Amniotic epithelial cell (primary cell): ENCODE results near the gene DNAJC11.
"Not testable (repeated sequence)": the region's sequence is repeated elsewhere in the genome, so short reads cannot be mapped to it uniquely, and the experiment has no call there.

Experiments
- DNase-seq: peaks from one replicate; pipeline ENCODE4 v3.0.0-alpha.2; 2010; ENCODE audit warnings: low read depth

DNAJC11 gene, protein sequence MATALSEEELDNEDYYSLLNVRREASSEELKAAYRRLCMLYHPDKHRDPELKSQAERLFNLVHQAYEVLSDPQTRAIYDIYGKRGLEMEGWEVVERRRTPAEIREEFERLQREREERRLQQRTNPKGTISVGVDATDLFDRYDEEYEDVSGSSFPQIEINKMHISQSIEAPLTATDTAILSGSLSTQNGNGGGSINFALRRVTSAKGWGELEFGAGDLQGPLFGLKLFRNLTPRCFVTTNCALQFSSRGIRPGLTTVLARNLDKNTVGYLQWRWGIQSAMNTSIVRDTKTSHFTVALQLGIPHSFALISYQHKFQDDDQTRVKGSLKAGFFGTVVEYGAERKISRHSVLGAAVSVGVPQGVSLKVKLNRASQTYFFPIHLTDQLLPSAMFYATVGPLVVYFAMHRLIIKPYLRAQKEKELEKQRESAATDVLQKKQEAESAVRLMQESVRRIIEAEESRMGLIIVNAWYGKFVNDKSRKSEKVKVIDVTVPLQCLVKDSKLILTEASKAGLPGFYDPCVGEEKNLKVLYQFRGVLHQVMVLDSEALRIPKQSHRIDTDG

DNA sequence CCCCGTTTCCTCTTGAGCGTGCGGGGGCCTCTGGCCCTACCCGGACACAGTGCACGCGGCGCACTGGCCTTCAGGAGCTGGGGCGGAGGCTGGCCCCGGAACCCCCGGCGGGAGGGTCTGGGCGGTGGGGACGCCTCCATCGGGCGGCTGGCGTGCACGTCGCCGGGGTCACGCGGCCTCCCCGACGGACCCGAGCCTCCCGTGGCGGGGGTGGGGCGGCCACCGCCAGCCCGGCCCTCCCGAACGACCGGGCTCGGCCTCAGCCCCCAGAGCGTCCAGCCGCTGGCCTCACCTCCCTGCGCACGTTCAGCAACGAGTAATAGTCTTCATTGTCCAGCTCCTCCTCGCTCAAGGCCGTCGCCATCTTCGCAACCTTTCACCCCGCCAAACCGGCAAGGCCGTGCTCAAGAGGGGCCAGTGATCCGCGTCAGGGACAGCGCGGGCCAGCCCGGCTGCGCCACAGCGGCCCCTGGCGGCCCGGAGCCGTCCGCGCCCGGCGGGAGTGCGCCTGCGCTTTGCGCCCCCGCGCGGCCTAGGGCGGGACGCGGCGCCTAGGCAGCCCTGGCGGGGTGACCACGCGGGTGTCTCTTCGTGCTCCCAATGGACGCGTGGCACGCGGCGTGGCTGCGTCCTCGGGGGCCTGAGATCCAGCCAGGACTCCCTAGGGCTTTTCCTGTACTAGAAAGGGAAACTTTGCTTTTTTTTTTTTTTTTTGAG is at the start of gene DNAJC11:
TSS of gene DNAJC11 (minus strand) at position 380 of the 717 bp plus-strand sequence. CDS start at position 364, 16 bp downstream.
- DNase-seq = peak; percentile 84

DNA sequence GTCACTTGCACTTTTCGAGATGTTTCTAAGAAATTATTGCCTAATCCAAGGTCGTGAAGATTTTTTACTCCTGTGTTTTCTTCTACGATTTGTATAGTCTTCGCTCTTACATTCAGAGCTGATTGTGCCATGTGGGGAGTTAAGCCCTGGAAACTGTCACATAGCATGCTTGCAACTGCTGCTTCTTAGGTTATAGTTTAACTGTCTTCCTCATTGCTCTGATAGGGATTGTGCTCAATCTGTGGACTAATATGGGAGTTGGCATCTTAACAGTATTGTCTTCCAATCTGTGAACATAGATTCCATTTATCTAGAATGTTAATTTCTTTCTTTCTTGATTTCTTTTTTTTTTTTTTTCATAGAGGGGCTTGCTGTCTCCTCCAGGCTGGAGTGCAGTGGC is 48.9 kb upstream of the DNAJC11 start:
- no peak for DNase-seq

DNA sequence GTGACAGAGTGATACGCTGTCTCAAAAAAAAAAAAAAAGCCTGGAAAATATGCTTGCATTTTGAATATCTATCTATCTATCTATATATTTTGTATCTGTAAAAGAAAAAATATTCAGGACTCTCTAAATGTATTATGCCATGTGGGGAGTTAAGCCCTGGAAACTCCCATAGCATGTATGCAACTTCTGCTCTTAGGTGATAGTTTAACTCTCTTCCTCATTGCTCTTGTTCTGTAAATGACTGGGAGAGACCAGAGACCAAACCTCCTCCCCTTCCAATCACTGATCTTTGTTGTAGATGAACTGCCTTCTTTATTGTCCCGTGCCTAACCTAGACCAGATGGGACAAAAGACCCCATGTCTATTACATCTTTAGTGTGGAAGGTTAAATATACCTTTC is 46.1 kb upstream of the DNAJC11 start:
- DNase-seq = no peak

DNA sequence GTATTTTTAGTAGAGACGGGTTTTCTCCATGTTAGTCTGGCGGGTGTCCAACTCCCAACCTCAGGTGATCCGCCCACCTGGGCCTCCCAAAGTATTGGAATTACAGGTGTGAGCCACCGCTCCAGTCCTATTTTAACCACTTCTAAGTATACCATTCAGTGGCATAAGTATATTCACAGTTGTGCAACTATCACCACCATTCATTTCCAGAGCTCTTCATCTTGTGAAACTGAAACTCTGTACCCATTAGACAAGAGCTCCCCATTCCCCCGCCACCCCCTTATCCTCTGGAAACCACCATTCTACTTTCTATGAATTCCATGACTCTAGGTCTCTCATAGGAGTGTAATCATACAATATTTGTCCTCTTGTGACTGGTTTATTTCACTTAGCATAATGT is 43.5 kb upstream of the DNAJC11 start:
- no peak for DNase-seq

DNA sequence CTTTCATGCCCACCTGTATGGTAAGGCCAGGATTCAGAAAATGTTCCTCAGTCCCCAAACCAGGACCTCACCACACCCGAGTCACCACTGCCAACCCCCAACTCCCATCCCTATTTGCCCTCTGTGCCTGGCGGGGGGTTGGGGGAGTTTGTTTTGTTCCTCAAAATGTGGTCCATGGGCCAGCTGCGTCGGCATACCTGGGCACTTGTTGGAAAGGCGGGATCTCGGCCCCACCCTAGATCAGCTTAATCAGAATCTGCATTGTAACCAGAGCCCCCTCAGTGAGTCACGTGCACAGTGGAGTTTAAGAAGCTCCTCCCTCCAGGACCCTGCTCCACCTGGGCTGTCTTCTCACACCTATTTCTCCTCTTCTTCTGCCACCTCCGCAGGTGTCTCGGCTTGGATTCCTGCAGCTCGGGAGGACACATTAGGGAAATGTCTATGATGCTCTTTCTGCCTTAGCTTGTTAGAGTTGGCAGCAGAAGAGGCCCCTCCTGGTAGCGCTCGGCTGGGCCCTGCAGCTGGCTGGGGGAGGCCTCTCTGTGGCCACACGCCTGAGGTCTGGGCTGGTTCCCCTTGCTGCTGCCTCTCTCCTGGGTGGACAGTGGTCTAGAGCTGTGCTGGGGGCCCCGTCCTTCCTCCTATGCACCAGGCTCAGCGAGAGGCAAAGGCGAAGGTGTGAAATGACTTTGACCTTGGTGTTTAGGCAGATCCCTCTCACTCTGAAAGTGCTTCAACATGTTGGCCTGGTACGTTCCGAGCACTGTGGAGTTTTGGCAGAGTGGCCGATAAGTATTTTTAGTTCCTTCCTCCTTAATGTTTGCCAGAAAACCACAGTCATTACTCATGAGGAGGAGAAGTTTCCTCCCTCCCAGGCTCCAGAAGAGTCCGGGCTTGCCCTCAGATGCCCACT is 41.8 kb upstream of the DNAJC11 start:
- peak; percentile 83 for DNase-seq

DNA sequence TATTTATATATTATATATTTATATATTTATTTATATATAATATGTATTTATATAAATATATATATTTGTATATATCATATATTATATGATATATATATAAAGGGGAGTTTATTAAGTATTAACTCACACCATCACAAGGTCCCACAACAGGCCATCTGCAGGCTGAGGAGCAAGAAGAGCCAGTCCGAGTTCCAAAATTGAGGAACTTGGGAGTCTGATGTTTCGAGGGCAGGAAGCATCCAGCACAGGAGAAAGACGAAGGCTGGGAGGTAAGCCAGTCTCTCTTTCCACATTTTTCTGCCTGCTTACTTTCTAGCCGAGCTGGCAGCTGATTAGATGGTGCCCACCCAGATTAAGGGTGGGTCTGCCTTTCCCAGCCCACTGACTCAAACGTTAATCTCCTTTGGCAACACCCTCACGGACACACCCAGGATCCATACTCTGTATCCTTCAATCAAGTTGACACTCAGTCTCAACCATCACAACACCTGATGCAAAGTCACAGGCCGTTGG is 41.1 kb upstream of the DNAJC11 start:
- not testable (repeated sequence) for DNase-seq

DNA sequence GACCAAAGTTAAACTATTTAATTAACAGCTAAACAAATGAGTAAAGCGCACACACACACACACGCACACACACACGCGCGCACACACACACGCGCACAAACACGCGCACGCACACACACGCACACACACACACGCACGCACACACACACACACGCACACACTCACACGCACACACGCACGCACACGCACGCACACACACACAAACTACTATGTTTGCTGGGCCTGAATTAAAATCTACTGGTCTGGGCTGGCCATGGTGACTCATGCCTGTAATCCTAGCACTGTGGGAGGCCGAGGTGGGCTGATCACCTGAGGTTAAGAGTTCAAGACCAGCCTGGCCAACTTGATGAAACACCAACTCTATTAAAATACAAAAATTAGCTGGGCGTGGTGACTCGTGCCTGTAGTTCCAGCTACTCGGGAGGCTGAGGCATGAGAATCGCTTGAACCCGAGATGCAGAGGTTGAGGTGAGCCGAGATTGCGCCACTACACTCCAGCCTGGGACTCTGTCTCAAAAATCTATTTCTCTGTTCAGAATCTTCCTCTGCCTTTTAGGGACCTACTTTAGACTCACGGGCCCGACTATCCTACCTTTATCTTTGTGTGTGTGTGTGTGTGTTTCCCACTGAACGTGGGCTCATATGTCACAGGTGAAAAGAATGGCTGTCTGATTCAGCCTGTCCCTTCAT is 37.5 kb upstream of the DNAJC11 start:
- DNase-seq = no peak

DNA sequence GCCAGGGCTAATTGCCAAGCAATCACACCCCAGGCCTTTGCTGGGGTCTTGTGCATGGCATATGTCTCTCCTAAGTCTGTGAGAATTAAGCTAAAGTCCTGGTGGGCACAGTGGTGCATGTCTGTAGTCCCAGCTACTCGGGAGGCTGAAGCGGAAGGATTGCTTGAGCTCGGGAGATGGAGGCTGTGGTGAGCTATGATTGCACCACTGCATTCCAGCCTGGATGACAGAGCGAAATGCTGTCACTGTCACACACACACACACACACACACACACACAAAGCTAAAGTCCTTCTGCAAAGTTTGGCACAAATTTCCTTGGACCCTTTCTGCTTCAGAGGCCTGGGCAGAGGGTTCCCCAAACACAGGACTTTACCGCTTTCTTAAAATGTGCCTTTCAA is 31.3 kb upstream of the DNAJC11 start:
- no peak for DNase-seq

DNA sequence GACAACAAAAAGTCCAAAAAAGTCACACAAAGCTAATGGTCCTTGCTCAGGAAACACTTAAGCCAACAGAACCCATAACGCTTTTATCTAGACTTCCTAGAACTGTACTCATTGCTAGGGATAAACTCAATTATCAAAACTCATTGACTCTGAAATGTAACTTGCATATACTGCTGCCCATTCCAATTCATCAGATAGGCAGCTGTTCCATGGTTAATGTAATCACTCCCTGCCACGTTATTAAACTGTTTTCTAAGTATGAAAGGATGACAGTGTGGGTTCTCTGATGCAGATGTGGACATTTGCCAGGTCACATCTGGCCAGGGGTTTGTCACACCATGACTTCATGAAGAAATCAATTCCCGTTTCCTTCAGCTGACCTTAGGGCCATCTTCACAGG is 30.3 kb upstream of the DNAJC11 start:
- no peak for DNase-seq

DNA sequence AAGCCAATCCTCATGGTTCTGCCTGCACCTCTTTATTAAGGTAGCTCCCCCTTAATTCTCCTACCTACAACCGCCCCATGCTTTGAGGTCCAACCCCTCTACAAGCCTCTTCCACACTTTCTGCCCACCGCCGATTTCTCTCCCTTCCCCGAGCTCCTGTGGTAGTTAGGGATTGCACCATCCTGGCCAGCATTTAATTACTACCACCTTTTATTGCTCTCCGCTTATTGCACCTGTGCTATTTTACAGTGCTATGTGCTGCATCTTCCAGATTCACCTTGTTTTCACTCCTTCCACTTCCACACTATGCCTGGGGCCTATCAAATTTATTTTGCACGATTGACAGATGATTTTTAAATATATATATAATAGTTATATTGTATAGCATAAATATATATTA is 29.3 kb upstream of the DNAJC11 start:
- DNase-seq = no peak

DNA sequence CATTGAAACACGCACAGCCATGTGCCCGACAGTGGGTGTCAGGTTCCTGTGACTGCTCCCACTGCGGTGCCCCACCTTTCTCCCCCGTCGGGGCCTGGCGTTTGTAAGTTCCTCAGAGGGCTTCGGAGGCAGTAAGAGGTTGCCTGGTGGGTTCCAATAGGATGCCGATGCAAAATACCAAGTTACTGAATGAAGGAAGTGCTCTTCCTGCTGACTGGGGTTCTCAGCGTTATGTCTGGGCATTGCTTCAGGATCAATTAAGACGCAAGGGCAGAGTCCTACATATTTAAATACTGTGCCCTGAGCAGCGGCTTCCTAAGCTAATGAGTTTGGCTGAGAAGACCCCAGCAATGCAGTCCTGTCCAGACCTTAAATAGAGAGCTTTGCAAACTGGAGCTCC is 28.9 kb upstream of the DNAJC11 start:
- no peak for DNase-seq

DNA sequence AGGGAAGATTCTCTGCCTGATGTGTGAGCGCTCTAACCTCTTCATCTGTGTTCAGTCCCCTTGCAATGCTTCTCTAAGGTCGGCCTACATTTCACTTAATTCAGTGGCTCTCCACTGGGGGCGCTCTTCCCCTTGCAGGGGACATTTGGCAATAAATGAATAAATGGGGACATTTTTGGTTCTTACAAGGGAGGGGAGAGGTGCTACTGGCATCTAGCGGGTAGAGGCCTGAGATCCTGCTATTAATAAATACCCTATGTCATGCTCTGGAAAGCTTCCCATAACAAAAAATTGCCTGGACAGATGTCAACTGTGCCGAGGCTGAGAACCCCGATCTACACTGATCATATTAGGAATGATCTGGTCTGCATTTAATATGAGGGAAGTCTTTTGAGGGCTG is 25.9 kb upstream of the DNAJC11 start:
- peak; percentile 55 for DNase-seq

DNA sequence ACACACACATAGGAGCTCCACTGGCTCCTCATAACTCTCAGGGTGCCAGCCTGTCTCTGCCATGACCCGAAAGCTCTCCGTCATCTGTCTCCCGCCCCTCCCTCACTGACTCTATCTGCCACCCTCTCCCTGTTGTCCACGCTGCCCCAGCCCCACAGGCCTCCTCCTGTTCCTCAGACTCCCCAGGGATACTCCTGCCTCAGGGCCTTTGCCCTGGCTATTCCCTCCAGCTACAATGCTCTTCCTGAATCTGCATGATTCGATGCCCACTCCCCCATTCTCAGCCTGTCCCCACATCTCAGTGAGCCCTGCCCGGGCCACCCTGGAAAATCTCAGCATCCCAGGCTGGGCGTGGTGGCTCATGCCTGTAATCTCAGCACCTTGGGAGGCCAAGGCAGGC is 24.6 kb upstream of the DNAJC11 start:
- DNase-seq = no peak

DNA sequence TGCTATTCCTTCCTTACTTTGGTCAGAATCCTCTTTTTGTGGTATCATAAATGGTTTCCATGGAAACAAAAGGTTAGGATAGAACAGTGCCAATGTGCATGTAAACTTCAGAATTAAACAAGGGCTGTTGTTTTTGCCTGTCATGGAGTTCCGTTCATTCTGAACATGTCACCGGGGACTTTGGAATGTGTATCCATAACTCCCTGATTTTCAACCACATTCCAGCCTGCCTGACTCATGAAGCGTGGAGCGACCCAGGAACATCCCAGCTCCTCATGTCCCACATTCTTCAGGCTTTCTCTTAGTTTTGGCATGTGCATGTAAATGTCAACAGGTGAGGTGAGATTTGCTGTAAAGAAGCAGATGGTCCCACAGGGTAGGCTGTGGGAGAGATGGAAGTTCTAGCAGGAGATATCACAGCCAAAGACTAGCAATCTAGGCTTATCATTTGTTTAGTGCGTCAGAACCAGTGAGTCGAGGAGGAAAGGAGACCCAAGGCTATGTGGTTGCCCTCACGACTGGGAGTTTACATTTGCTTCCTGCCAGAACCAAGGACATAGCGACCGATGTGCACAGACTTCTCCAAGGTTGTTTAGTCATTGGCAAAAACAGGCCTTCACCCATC is 23.0 kb upstream of the DNAJC11 start:
- peak; percentile 89 for DNase-seq

DNA sequence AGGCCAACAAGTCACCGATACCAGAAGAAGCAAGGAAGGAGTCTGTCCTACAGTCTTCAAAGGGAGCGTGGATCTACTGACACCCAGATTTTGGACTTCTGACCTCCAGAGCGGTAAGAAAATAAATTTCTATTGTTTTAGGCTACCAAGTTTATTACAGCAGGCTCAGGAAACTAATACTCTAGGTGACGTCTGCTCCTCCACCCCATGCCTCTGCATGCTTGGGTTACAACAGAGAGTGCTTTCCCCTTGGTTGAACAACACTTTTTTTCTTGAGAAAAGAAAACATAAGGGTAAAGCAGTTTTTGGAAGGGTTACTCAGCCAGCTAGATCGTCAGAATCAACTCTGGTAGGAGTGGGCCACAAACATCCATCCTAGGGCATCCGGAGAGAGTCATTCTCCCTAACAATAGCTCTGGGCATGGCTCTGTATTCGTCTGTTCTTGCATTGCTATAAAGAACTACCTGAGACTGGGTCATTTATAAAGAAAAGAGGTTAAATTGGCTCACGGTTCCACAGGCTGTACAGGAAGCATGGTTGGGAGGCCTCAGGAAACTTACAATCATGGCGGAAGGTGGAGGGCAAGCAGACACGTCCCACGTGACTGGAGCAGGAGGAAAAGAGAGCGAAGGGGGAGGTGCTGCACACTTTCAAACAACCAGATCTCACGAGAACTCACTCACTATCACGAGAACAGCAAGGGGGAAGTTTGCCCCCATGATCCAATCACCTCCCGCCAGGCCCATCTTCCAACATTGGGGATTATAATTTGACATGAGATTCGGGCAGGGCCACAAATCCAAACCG is 22.2 kb upstream of the DNAJC11 start:
- no peak for DNase-seq

DNA sequence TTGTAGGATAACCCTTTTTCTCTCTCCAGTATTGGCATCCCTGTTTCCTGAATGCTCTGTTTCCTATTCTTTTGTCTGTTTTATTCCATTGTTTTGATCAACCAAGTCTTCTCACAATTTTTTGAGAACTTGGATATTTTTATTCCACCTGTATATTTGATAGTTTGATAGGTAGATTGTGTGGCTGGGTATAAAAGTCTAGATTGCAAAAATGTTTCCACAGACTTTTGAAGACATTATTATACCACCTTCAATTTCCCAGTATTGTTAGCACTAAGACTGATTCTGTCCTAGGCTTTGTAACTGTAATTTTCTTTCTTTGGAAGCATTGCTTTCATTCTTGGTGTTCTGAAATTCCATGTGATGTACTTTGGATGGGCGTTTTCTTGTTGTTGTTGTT is 9.6 kb upstream of the DNAJC11 start:
- DNase-seq = no peak

DNA sequence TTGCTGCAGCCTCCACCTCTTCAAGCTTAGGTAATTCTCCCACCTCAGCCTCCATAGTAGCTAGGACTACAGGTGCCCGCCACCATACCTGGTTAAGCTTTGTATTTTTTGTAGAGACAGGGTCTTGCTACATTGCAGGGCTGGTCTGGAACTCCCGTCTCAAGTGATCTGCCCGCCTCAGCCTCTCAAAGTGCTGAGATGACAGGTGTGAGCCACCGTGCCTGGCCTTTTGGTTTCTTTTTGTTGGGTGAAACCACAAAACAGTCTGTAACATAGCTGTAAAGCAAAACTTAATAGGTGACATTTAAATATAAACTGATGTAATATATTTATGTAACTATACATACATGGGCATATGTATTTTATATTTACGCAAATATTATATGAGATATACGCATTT is 3.1 kb upstream of the DNAJC11 start:
- no peak for DNase-seq

DNA sequence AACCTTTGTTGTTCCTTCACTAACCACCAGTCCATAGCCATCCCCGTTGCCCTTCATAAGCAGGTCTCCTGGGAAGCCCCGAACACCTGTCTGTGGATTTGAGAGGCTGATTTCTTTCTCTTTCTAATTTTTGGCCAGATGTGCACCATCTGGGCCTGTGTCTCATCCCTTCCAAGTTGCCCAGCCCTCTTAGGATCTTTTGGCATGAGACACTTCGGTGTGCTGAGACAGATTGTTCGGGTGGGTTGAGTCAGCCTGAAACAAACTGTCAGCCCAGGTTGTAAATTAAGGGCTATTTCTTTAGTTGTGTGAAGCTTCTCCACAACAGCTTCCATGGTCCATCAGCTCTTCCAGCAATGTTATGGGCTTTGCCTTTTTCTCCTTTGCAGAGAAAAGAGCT is 1.4 kb upstream of the DNAJC11 start:
- DNase-seq = no peak

DNA sequence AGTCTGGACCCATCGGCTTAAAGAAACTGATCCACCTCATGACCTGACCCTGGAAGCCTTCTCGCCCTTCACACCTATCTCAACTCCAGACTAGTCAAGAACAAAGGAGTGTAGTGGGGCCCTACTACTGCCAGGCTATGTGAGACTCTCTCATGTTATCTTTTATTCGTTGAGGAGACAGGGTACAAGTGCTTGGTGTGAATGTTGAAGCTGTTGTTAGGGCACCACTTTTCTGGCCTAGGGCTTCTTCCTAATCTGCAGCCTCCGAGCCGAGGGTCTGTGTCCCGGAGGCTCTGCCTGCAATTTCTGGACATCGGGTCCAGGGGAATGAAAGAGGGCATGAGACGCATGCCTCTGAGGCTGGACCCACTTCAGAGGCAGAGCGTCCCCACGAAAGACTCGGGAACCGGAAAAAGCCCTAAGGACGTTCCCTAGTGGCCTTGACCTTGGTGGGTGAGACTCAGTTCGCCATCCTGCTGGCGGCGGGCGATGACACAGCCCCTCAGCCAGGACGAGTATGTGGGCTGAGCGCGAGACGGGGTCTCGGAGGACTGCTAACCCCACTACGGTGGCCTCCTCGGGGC is 671 bp downstream of the DNAJC11 start:
- no peak for DNase-seq

DNA sequence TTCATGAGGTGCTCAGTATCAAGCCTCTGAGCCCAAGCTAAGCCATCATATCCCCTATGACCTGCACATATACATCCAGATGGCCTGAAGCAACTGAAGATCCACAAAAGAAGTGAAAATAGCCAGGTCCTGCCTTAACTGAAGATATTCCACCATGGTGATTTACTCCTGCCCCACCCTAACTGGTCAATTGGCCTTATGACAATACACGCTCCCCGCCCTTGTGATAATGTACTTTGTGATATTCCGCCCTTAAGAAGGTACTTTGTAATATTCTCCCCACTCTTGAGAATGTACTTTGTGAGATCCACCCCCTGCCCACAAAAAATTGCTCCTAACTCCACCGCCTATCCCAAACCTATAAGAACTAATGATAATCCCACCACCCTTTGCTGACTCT is 1.7 kb downstream of the DNAJC11 start:
- DNase-seq = not testable (repeated sequence)
